GM21528 (cell line): ENCODE data around the gene SIK3.
"Not testable (repeated sequence)": the region's sequence is repeated elsewhere in the genome, so short reads cannot be mapped to it uniquely, and the experiment has no call there.

Source experiments
- ATAC-seq: cut with Tn5 transposase; IDR thresholded peaks from one replicate; pipeline ENCODE4 v1.9.1; 2021; ENCODE audit warnings: mild to moderate bottlenecking, moderate library complexity; ENCODE audit not compliant: unreplicated experiment, low FRiP score

The SIK3 gene

DNA sequence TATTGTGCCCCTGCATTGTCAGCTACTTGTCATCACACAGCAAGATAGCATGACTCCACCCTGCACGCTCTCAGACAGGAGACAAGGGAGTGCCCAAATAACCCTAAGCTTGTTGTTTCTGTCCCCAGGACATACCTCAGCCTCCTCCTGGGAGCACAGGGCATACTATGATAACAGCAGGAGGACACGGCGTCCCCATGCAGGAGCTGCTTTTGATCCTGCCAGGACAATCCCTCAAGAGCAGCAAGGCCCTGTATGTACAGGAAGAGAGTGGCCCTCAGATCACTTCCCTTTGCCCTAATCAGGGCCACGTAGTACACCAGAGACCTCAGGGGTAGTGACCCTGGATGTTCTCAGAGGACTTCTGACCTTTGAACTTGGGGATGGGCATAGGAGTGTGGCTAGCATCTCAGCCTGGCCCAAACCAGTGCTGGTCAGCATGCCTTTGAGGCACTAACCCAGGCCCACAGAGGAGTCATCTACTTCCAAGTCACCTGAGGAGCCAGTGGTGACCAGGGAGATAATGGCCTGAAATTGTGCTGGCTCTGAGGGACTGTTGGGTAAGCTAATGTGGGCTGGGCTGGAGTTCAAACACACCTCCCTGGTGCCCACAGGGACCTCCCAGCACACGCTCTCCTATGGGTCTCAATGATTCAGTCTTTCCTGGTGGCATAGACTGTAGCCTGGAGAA is 284.3 kb downstream of the SIK3 start:
- no peak for ATAC-seq

DNA sequence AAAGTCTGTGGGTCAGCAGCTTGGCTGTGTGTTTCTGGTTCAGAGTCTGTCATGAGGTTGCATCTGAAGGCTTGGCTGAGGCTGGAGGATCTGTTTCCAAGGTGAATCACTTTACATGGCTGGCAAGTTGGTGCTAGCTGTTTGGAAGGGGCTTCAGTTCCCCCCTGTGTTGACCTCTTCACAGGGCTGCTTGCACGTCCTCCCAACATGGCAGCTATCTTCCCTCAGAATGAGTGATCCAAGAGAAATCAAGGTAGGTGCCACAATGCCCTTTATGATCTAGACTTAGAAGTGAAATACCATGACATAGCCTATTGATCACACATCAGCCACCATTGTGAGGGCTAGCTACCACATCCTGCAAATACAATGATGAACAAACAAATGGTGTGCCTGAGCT is 285.1 kb downstream of the SIK3 start:
- no peak for ATAC-seq

DNA sequence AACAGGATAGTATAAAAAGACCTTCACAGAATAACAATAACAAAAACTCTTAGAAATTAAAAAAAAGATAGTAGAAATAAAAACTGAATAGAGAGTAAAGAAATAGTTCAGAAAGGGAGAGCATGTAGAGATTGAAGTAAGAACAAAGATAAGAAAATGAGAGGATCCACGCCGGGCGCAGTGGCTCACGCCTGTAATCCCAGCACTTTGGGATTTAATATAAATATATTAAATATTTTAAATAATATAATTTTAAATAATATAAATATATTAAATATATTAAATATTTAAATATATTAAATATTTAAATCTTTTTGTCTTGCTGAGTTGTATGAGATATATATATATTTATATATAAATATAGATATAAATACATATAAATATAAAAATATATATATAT is 286.1 kb downstream of the SIK3 start:
- no peak for ATAC-seq

DNA sequence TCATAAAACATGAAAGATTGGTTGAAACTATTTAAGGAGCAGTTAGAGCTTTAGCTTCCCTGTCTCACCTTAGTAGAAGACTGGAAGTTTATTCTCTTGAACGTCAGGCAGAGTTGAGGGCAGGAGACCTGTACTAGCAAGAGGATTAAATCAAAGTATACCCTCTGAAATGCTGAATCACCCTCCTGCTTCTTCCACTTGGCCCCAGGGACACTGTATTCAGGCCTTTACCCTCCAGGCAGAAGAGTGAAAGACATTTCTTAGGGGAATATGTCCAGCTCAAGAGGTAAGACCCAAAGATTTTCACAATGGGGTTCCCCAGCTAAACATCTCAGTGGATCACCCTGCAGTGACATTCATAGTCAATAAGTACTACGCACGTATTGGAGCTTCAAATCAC is 287.0 kb downstream of the SIK3 start:
- no peak for ATAC-seq

DNA sequence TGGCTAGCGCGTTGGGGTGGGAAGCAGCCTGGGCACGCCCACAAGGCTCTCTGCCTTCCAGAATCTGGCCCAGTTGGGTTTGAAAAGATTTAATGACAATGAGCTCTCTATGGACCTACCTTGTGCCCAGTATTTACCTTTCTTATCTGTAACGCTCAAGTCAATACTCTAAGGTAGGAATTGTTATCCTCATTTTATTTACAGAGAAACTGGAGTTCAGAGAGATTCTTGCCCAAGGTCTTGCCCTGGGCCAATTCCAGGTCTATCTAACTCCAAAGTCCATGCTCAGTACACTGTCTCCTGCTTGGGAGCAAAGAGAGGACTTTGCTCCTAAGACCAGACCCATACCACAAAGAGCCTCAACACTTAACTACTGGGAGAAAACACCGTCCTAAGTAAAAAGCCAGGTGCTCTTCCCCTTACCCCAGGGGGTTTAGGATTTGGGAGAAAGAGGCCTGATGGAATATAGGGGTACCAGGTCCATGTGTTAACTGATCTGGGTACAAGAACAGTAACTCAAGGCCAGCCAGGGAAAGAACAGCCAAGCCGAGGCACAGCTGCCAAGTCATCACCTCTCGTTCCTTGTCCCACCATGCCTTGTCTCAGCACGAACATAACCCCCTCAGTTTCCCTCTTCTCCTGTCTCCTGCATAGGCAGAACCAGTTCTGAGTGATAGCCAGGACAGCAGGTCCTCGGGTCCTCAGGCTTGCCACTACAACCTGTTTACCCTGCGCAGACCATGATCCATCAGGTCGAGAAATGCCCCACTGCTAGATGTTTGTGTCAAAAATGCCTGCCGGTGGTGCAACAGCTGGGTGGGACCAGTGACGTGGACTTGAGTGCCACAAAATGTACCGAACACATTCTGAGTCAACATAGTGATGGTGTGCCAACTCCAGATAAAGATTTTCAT is 289.7 kb downstream of the SIK3 start:
- no peak for ATAC-seq

DNA sequence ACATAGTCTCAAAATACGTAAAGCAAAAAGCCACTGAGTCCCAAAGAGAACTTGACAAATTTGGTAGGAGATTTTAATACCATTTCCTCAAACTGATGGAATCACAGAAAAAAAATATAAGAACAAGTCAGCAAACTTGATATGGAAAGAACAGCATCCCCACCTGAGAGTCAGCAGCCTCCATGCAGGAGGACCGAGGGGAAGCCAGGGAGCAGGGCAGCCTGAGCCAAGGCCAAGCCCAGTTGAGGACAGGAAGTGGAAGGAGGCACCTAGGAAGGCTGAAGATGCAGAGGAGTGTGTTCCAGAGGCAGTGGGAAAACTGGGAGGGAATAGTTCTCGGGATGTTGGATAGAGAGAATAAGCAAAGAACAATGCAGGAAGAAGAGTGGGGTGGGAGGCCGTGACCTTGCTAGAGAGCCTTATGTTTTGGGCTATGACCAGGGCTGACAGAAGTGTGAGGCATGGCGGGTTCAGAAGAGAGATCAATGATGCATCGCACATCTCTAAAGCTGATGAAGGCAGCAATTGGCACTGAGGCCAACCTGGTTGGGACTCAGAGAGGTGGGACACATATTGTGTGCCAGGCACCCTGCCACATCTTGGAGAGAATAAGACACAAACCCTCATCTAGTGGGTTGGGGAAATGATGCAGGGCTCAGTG is 290.5 kb downstream of the SIK3 start:
- no peak for ATAC-seq

DNA sequence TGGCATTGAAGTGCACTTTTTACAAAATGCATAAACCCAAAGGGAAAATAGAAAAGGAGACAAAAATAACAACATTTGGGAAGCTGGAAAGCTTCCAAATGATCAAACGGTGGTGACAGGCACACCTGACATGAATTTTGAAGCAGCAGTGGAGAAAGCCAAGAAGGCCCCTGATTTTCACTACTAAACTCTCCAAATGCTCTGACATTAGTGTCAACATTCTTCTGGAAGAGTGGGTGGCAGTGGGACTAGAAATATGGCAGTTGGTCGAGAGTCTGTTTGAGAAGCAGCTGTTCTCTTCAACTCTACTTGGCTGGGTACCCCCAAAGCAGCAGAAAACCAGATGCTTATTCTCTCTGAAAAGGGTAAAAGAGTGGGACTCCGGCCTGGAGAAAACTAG is 294.2 kb downstream of the SIK3 start:
- ATAC-seq: no peak

DNA sequence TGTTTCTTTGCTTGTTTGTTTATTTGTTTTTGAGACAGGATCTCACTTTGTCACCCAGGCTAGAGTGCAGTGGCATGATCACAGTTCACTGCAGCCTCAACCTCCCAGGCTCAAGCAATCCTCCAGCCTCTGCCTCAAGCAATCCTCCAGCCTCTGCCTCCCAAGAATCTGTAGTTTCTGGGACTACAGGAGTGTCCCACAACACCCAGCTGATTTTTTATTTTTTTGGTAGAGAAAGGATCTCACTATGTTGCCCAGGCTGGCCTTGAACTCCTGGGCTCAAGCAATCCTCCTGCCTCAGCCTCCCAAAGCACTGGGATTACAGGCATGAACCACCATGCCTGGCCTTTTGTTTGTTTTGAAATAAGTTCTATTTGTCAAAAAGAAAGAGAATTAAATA is 296.6 kb downstream of the SIK3 start:
- not testable (repeated sequence) for ATAC-seq

DNA sequence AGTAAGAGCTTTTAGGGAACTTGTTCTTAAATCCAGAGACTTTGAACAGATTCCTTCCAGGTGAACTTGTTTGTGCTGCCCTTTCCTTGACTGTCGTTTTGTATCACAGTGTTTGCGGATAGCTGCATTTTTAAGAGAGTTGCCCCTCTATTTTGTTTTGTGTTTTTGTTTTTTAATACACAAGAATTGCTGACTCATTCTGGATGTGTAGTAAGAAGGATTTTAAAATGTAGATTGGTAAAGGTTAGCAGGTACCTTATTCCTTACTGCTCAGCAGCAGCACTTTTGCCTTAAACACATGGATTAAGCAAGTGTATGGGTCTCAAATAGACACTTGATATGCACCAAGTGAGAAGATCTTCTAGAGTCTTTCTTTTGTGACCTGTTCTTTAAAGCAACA is 297.6 kb downstream of the SIK3 start:
- ATAC-seq: no peak

DNA sequence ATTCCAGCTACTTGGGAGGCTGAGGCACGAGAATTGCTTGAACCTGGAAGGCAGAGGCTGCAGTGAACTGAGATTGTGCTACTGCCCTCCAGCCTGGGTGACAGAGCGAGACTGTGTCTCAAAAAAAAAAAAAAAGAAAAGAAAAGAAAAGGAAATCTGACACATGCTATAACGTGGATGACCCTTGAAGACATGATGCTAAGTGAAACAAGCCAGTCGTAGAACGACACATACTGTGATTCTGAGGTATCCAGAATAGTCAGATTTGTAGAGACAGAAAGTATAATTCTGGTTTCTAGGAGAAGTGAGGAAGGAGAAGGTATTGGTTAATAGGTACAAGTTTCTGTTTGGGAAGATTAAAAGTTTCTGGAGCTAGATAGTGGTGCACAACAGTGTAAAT is 299.9 kb downstream of the SIK3 start:
- ATAC-seq: no peak

DNA sequence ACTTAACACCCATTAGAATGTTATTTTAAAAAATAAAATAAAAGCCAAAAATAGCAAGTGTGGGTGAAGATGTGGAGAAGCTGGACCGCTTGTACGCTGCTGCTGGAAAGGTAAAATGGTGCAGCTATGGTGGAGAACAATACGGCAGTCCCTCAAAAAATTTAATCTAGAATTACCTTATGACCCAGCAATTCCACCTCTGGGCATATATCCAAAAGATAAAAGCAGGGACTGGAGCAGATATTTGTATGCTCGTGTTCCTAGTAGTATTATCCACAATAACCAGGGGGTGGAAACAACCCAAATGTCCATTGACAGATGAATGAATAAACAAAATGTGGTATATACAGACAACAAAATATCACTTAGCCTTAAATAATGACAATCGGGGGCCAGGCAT is 300.4 kb downstream of the SIK3 start:
- ATAC-seq: no peak

DNA sequence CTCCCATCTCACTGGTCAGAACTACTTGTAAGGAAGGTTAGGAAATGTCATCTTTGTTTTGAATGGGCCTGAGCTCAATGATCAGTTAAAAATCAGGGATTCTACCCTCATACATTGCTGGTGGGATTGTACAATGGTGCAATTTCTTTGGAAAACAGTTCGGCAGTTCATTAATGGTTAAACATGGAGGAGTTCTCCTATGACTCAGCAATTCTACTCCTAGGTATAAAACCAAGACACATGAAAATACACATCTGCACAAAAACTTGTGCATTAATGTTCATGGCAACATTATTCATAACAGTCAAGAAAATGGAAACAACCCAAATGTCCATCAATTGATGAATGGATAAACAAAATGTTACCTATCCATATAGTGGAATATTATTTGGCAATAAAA is 301.7 kb downstream of the SIK3 start:
- no peak for ATAC-seq

DNA sequence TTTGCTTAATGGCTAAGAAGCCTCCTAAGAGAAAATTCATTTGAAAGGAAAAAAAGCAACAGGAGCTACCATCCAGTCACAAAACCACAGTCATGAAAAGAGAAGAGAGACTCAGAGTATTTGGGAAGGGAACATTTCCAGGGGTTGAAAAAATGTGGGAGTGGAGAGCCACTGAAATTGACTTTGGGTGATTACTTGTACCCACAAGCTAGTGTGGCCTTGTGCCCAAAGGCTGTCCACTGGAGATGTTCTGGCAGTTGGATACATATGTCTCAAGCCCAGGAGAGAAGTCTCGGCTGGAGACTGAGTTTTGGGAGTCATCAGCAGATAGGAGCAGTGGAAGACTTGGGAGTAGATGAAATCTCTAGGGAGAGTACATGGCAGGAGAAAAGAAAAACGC is 303.4 kb downstream of the SIK3 start:
- no peak for ATAC-seq

DNA sequence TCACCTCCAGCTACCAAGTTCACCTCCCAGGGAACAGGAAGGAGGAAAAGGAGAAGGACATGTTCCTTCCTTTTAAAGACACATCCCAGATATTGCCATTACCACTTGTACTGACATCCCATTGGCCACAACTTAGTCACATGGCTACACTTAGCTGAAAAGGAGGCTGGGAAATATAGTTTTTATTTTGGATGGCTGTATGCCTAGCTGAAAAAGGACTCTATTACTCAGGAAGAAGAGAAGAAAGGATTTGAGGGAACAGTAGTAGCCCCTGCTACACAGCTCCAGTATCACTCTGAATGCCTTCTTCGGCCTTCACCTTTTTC is 304.5 kb downstream of the SIK3 start:
- no peak for ATAC-seq
